ENCODE results near the gene PLPPR2. TPM values are rescaled to one million over a fixed set of nuclear protein-coding genes. Genes with fewer than 3 reads are reported as not detected.
"Not testable (repeated sequence)": the region's sequence is repeated elsewhere in the genome, so short reads cannot be mapped to it uniquely, and the experiment has no call there.

Gene PLPPR2
- polyA plus RNA-seq, 3 donors = 10.1 to 16.8 (median 15.0) TPM

DNA sequence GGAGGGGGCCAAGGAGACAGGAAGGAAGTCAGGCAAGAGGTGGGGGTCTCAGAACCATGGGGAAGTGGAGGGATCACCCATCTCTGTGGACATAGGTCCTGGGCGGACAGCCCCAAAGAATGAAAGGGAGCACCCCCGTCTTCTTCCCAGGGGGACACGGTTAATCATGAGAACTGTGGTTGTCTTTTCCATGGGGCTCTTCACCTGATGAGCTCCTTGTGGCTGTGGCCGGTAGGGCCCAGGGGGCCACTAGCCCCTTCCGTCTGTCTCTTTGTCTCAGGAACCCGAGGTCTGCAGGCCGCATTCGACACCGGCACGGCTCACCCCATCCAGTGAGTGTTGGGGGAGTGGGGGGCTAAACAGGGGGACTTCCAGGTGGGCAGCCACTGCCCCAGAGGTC is 8.6 kb downstream of the PLPPR2 start:
- DNase-seq (ENCODE audit: extremely low read depth in 1 of 11, low read depth in 9 of 11, low spot score in 4 of 11) = no peak

GRCh38 chr19:11364296-11364904 is 9.2 kb downstream of the PLPPR2 start:
- no peak for DNase-seq (ENCODE audit: extremely low read depth in 1 of 11, low read depth in 9 of 11, low spot score in 4 of 11)

GRCh38 chr19:11364935-11365334 is 9.7 kb downstream of the PLPPR2 start:
- no peak for DNase-seq (ENCODE audit: extremely low read depth in 1 of 11, low read depth in 9 of 11, low spot score in 4 of 11)

DNA sequence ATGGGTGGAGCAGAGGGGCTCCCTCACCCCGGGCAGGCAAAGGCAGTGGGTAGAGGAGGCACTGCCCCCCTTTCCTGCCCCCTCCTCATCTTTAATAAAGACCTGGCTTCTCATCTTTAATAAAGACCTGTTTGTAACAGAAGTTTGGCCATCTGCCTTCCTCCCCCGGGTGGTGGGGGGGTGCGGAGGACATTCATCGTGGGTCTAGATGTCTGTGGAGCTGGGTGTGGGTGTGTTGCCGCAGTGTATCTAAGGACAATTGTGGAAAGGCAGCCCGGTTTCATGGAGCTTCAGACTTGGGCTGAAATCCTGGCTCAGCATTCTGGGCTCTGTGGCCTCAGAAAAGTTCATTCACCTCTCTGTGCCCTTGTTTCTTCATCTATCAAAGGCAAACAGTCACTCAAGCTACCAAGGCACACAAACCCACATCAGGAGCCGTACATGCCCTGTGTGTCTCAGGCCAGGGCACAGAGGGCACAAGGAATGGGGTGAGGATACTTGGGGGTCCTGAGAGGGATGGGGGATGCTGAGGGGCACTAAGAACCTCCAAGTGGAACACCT is 10.4 kb downstream of the PLPPR2 start:
- no peak for DNase-seq (ENCODE audit: extremely low read depth in 1 of 11, low read depth in 9 of 11, low spot score in 4 of 11)

GRCh38 chr19:11367528-11367927 is 12.3 kb downstream of the PLPPR2 start:
- DNase-seq (ENCODE audit: extremely low read depth in 1 of 11, low read depth in 9 of 11, low spot score in 4 of 11) = no peak

DNA sequence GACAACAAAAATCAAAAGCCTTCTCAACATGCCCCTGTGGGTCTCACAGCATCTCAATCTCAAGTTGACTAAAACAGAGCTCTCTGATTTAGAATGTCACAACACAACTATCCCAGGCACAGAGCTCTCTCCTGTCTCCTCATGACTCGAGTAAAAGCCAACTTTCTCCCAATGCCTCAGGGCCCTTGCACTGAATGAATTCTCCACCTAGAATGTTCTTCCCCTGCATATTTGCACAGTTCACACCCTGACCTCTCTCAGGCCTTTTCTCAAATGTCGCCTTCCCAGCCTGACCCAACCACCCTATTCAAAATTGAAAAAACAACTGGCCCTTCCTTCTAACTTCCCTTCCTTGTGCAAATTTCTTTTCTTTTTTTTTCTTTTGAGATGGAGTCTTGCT is 15.5 kb downstream of the PLPPR2 start:
- DNase-seq (ENCODE audit: extremely low read depth in 1 of 11, low read depth in 9 of 11, low spot score in 4 of 11) = no peak

GRCh38 chr19:11373166-11373884 is 18.1 kb downstream of the PLPPR2 start:
- no peak for DNase-seq (ENCODE audit: extremely low read depth in 1 of 11, low read depth in 9 of 11, low spot score in 4 of 11)

DNA sequence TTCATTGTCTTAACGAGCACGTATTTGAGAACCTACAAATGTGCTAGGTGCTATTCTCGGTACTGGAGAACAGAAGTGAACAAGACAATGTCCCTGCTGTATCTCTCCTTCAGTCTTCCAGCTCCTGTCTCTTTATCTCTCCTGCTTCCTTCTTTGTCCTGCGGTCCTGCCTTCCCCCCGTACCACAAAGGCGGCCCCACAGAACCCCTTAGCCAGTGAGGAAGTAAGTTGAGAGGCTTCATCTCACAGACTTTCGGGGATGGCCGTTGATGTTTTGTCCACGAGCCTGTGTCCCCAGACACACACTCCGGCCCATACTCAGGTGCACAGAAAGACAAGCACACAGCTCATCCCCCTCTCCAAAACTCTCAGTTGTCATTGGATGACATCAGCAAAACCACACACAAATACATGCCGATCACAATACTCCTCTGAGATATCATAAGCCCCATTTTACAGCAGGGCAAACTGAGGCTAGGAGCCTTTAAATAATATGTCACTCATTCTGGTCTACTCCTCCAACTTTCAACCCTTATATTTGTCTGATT is 18.7 kb downstream of the PLPPR2 start:
- no peak for DNase-seq (ENCODE audit: extremely low read depth in 1 of 11, low read depth in 9 of 11, low spot score in 4 of 11)

- peak; percentile 96 to 100 (median 98) for DNase-seq (ENCODE audit: extremely low read depth in 1 of 11, low read depth in 9 of 11, low spot score in 4 of 11)
Measured at GRCh38 chr19:11374433-11375142, 19.4 kb downstream of the PLPPR2 start, which contains the start of gene SWSAP1. Gene SWSAP1 (plus strand): TSS chr19:11374666. CDS start chr19:11374681, 15 bp downstream.

DNA sequence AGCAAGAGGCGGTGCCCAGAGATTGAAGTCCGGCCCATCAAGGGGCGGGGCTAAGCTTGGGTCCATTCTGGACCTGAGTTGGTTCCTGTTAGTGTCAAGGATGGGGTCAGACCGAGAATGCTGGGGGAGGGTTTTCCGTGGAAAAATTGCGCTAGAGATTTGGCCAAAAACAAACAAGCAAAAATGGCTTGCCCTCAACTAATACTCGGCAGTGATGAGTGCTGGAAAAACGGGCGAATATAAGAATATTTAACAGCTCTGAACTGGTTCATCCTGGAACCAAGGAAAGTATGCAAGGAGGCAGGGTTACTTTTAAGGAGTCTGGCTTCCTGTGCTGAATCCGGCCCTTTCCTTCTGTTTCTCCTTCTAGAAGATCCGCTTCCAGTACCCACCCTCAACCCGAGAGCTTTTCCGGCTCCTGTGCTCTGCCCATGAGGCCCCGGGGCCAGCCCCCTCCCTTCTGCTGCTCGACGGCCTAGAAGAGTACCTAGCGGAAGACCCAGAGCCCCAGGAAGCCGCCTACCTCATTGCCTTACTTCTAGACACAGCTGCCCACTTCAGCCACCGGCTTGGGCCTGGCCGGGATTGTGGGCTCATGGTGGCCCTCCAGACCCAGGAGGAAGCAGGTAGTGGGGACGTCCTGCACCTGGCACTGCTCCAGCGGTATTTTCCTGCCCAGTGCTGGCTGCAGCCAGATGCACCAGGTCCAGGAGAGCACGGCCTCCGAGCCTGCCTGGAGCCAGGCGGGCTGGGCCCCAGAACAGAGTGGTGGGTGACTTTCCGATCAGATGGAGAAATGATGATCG is 20.1 kb downstream of the PLPPR2 start:
- no peak for DNase-seq (ENCODE audit: extremely low read depth in 1 of 11, low read depth in 9 of 11, low spot score in 4 of 11)

DNA sequence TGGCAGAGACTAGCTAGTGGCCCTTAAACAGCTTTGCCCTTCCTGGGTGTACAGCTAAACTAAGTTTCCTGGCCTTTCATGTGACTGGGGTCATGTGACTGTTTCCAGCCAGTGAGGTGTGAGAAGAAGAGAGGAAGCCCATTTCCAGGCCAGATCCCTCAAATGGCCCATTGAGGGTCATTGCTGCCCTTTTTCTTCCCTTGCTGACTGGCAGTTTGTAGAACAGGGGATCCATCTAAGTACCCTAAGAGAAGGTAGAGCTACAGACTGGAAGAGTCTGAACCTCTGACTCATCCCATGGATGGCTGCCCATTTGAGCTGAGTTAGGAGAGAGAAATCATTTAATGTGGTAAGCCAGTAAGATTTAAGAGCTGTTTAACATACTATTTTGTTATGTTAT is 22.0 kb downstream of the PLPPR2 start:
- DNase-seq (ENCODE audit: extremely low read depth in 1 of 11, low read depth in 9 of 11, low spot score in 4 of 11) = no peak

GRCh38 chr19:11377756-11378155 is 22.5 kb downstream of the PLPPR2 start:
- DNase-seq (ENCODE audit: extremely low read depth in 1 of 11, low read depth in 9 of 11, low spot score in 4 of 11) = no peak

DNA sequence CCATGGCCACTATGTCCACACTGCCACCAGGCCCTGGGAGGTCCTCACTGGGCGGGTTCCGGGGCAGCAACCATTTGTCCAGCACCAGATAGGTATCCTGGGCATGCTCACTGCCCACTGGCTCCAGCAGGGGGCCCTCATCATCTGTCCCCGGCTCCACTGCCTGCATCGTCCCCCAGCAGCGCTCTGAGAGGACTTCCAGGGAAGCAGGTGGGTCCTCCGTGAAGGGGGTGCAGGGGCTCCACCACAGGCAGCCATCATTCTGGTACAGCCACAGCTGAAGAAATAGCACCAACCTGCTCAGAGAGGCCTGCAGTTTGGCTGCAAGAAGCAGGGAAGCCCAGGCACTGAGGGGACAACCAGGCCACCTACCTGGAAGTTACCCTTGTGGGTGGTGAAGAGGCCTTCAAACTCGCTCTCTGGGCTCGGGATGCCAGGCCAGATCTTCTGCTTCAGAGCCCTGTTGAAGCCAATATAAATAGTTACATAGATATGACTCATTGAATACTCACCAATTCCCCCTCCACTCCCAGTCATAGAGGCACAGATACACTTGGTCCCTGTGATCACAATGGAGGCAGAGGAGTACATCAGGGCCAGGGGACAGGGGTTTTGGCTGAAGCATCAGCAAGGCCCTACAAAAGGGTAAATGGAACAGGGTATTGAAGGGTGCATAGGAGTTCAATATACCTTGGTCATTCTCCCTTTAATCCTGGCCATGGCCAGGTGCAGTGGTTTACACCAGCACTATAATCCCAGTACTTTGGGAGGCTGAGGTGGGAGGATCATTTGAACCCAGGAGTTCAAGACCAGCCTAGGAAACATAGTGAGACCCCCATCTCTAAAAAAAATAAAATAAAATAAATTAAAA is 23.3 kb downstream of the PLPPR2 start:
- no peak for DNase-seq (ENCODE audit: extremely low read depth in 1 of 11, low read depth in 9 of 11, low spot score in 4 of 11)

DNA sequence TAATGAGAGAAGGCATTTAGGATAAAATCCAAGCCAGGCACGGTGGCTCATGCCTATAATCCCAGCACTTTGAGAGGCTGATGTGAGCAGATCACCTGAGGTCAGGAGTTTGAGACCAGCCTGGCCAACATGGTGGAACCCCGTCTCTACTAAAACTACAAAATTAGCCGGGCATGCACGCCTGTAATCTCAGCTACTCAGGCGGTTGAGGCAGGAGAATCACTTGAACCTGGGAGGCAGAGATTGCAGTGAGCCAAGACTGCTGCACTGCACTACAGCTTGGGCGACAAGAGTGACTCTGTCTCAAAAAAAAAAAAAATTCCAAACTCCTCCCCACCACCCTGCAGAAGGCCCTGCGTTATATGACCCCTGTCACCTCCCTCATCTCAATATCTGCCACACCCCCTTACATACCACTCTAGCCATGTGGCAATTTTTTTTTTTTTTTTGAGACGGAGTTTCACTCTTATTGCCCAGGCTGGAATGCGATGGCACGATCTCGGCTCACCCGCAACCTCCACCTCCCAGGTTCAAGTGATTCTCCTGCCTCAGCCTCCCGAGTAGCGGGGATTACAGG is 24.1 kb downstream of the PLPPR2 start:
- not testable (repeated sequence) for DNase-seq (ENCODE audit: extremely low read depth in 1 of 11, low read depth in 9 of 11, low spot score in 4 of 11)

DNA sequence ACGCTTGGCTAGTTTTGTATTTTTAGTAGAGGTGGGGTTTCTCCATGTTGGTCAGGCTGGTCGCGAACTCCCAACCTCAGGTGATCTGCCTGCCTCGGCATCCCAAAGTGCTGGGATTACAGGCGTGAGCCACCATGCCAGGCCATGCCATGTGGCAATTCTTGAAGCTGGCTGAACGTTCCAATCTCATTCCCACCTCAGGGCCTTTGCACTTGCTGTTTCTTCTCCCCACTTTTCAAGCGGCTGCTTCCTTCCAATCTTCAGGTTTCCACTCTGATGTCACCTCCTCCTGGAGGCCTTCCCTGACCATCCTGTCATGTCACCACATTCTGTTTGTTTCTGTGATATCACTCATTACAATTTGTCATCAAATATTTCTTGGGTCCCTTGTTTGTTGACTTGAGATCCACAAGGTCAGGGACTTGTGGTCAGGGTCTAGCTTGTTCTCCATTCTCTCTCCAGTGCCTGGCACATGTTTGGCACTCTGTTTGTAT is 24.7 kb downstream of the PLPPR2 start:
- no peak for DNase-seq (ENCODE audit: extremely low read depth in 1 of 11, low read depth in 9 of 11, low spot score in 4 of 11)

GRCh38 chr19:11380653-11381537 is 25.7 kb downstream of the PLPPR2 start:
- DNase-seq (ENCODE audit: extremely low read depth in 1 of 11, low read depth in 9 of 11, low spot score in 4 of 11) = peak; percentile 90 to 98 (median 93)

Measured in renal cortex interstitium (tissue), 11 donors.